ENCODE measurements around the gene HIF1A.
"Not testable (repeated sequence)": the region's sequence is repeated elsewhere in the genome, so short reads cannot be mapped to it uniquely, and the experiment has no call there.

The HIF1A gene

GRCh38 chr14:61753631-61754030 lies 58.3 kb downstream of the HIF1A start:
- Histone ChIP-seq H3K9me2 (ENCODE audit: low read depth, low read length) (no peaks in the 10 kb centered on the region), H3K27me3 (ENCODE audit: insufficient read depth, low read length) (no peaks in the 10 kb centered on the region), H4K20me1 (ENCODE audit: insufficient read depth, low read length) (no peaks in the 10 kb centered on the region), H3K9me3 (ENCODE audit: low read length) (no peaks in the 10 kb centered on the region), H3K4me1 (ENCODE audit: insufficient read depth, low read length, severe bottlenecking) (peaks cover 44% of the 10 kb centered on the region), H2AFZ (ENCODE audit: low read length) (no peak overlapping the region), H3K4me2 (ENCODE audit: low read length) (no peak overlapping the region), H3K27ac (ENCODE audit: low read depth, low read length, poor library complexity, severe bottlenecking) (no peak overlapping the region), H3K36me3 (ENCODE audit: insufficient read depth, low read length) (peaks cover 8% of the 10 kb centered on the region; the same call in 1 of the 2 replicates), H3K9ac (ENCODE audit: low read length) (no peak overlapping the region), H3K4me3 (ENCODE audit: low read depth, low read length, poor library complexity, severe bottlenecking) (no peak overlapping the region), H3F3A (ENCODE audit: insufficient read depth, low read length) (no peaks in the 10 kb centered on the region), H3K79me2 (ENCODE audit: insufficient read depth, low read length) (peaks cover 5% of the 10 kb centered on the region; the same call in 1 of the 2 replicates)
- TF ChIP-seq CTCF (IDR thresholded peaks at IDR 0.05; ENCODE audit: low read length) = no peak
- TF ChIP-seq EZH2 (IDR thresholded peaks at IDR 0.05; ENCODE audit: borderline replicate concordance, low read length) = no peak

GRCh38 chr14:61754627-61755381 lies 59.5 kb downstream of the HIF1A start:
- Histone ChIP-seq H3K27ac (ENCODE audit: low read depth, low read length, poor library complexity, severe bottlenecking) (no peak overlapping the region), H2AFZ (ENCODE audit: low read length) (no peak overlapping the region), H3K27me3 (ENCODE audit: insufficient read depth, low read length) (no peaks in the 10 kb centered on the region), H3K4me3 (ENCODE audit: low read depth, low read length, poor library complexity, severe bottlenecking) (no peak overlapping the region), H4K20me1 (ENCODE audit: insufficient read depth, low read length) (no peaks in the 10 kb centered on the region), H3K36me3 (ENCODE audit: insufficient read depth, low read length) (no peaks in the 10 kb centered on the region), H3K4me2 (ENCODE audit: low read length) (no peak overlapping the region), H3K9ac (ENCODE audit: low read length) (no peak overlapping the region), H3K9me2 (ENCODE audit: low read depth, low read length) (no peaks in the 10 kb centered on the region), H3K79me2 (ENCODE audit: insufficient read depth, low read length) (no peaks in the 10 kb centered on the region), H3F3A (ENCODE audit: insufficient read depth, low read length) (no peaks in the 10 kb centered on the region), H3K4me1 (ENCODE audit: insufficient read depth, low read length, severe bottlenecking) (peaks cover 33% of the 10 kb centered on the region), H3K9me3 (ENCODE audit: low read length) (no peaks in the 10 kb centered on the region)
- TF ChIP-seq CTCF (IDR thresholded peaks at IDR 0.05; ENCODE audit: low read length) (no peak), EZH2 (IDR thresholded peaks at IDR 0.05; ENCODE audit: borderline replicate concordance, low read length) (no peak)

- not testable (repeated sequence) for H3K9me2 ChIP-seq (ENCODE audit: low read depth, low read length); H2AFZ ChIP-seq (ENCODE audit: low read length); H3K9ac ChIP-seq (ENCODE audit: low read length); H3K9me3 ChIP-seq (ENCODE audit: low read length); H3K79me2 ChIP-seq (ENCODE audit: insufficient read depth, low read length); H3K36me3 ChIP-seq (ENCODE audit: insufficient read depth, low read length); H3K27ac ChIP-seq (ENCODE audit: low read depth, low read length, poor library complexity, severe bottlenecking); H3K4me2 ChIP-seq (ENCODE audit: low read length); H3F3A ChIP-seq (ENCODE audit: insufficient read depth, low read length); H4K20me1 ChIP-seq (ENCODE audit: insufficient read depth, low read length); H3K27me3 ChIP-seq (ENCODE audit: insufficient read depth, low read length); H3K4me3 ChIP-seq (ENCODE audit: low read depth, low read length, poor library complexity, severe bottlenecking)
- peaks cover 27% of the 10 kb centered on the region for H3K4me1 ChIP-seq (ENCODE audit: insufficient read depth, low read length, severe bottlenecking)
Observed at GRCh38 chr14:61755382-61755742, 60.0 kb downstream of the HIF1A start.

DNA sequence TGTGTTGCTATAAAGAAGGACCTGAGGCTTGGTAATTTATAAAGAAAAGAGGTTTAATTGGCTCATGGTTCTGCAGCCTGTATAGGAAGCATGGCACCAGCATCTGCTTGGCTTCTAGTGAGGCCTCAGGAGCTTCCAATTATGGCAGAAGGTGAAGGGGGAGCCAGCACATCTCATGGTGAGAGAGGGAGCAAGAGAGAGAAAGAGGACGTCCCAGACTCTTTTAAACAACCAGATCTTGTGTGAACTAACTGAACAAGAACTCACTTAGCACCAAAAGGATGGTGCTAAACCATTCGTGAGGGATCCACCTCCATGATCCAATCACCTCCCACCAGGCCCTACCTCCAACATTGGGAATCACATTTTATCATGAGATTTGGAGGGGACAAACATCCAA lies 60.8 kb downstream of the HIF1A start:
- H3F3A ChIP-seq (ENCODE audit: insufficient read depth, low read length) = no peaks in the 10 kb centered on the region
- H4K20me1 ChIP-seq (ENCODE audit: insufficient read depth, low read length) = no peaks in the 10 kb centered on the region
- no peaks in the 10 kb centered on the region for H3K36me3 ChIP-seq (ENCODE audit: insufficient read depth, low read length)
- no peak overlapping the region for H3K9ac ChIP-seq (ENCODE audit: low read length)
- H3K27me3 ChIP-seq (ENCODE audit: insufficient read depth, low read length) = no peaks in the 10 kb centered on the region
- H3K4me3 ChIP-seq (ENCODE audit: low read depth, low read length, poor library complexity, severe bottlenecking) = no peak overlapping the region
- no peak overlapping the region for H2AFZ ChIP-seq (ENCODE audit: low read length)
- no peak for TF ChIP-seq EZH2 (IDR thresholded peaks at IDR 0.05; ENCODE audit: borderline replicate concordance, low read length)
- no peak for TF ChIP-seq CTCF (IDR thresholded peaks at IDR 0.05; ENCODE audit: low read length)
- no peaks in the 10 kb centered on the region for H3K9me2 ChIP-seq (ENCODE audit: low read depth, low read length)
- no peak overlapping the region for H3K27ac ChIP-seq (ENCODE audit: low read depth, low read length, poor library complexity, severe bottlenecking)
- no peaks in the 10 kb centered on the region for H3K79me2 ChIP-seq (ENCODE audit: insufficient read depth, low read length)
- no peaks in the 10 kb centered on the region for H3K9me3 ChIP-seq (ENCODE audit: low read length)
- H3K4me1 ChIP-seq (ENCODE audit: insufficient read depth, low read length, severe bottlenecking) = peaks cover 19% of the 10 kb centered on the region
- H3K4me2 ChIP-seq (ENCODE audit: low read length) = no peak overlapping the region
